Peyer's patch (tissue), 4 donors: ENCODE results near the gene RHOH.

Experiments used
- POLR2A ChIP-seq, 2 donors: fragments of 450-650 bp; IDR thresholded peaks; one replicate each; pipeline ENCODE4 v1.5.1; 2017; ENCODE audit warnings: antibody characterized with exemption in 2 of 2, mild to moderate bottlenecking in 2 of 2, moderate library complexity in 2 of 2
- TF ChIP-seq, protein P1 (sequence below), 6 experiments: fragments of 450-650 bp in 4 of 6; fragments of 200-600 bp in 2 of 6; sonication (generic) in 1 of 6; IDR thresholded peaks; one replicate each; pipeline ENCODE4 v1.5.1; 2017 to 2019; ENCODE audit warnings: antibody characterized with exemption in 6 of 6, mild to moderate bottlenecking in 3 of 6, moderate library complexity in 1 of 6

GRCh38 chr4:40244606-40245005 lies 47.8 kb downstream of the RHOH start:
- TF ChIP-seq, protein P1, sequence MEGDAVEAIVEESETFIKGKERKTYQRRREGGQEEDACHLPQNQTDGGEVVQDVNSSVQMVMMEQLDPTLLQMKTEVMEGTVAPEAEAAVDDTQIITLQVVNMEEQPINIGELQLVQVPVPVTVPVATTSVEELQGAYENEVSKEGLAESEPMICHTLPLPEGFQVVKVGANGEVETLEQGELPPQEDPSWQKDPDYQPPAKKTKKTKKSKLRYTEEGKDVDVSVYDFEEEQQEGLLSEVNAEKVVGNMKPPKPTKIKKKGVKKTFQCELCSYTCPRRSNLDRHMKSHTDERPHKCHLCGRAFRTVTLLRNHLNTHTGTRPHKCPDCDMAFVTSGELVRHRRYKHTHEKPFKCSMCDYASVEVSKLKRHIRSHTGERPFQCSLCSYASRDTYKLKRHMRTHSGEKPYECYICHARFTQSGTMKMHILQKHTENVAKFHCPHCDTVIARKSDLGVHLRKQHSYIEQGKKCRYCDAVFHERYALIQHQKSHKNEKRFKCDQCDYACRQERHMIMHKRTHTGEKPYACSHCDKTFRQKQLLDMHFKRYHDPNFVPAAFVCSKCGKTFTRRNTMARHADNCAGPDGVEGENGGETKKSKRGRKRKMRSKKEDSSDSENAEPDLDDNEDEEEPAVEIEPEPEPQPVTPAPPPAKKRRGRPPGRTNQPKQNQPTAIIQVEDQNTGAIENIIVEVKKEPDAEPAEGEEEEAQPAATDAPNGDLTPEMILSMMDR (IDR thresholded peaks at IDR 0.05) = no peak
- TF ChIP-seq POLR2A (IDR thresholded peaks at IDR 0.05) = no peak
